ENCODE measurements around the gene PSMD14.

DNA sequence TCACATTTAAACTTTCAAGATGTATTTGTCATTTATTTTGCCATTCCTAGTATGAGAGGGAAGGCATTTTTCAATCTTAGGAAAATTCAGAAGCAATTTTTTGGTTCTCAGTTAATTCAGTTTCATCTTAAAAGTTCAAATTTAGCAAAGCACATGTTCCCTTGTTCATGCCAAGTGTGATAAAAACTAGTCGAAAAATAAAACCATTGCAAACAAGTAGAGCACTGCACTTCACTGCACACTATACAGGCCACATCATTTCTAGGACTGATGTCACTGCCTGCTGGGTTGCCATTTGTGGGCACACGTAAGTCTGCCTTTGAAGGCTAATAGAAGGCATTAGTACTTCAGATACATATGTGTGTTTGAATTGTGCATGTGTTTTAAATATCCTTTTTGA lies 122.2 kb downstream of the PSMD14 start:
- no peak for TF ChIP-seq EZH2 (IDR thresholded peaks at IDR 0.05; ENCODE audit: low read length, missing control alignments)
- TF ChIP-seq, protein P1, sequence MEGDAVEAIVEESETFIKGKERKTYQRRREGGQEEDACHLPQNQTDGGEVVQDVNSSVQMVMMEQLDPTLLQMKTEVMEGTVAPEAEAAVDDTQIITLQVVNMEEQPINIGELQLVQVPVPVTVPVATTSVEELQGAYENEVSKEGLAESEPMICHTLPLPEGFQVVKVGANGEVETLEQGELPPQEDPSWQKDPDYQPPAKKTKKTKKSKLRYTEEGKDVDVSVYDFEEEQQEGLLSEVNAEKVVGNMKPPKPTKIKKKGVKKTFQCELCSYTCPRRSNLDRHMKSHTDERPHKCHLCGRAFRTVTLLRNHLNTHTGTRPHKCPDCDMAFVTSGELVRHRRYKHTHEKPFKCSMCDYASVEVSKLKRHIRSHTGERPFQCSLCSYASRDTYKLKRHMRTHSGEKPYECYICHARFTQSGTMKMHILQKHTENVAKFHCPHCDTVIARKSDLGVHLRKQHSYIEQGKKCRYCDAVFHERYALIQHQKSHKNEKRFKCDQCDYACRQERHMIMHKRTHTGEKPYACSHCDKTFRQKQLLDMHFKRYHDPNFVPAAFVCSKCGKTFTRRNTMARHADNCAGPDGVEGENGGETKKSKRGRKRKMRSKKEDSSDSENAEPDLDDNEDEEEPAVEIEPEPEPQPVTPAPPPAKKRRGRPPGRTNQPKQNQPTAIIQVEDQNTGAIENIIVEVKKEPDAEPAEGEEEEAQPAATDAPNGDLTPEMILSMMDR (conservative IDR thresholded peaks at IDR 0.05 in 1 of 2, IDR thresholded peaks at IDR 0.05 in 1 of 2; ENCODE audit: low read depth in 1 of 2, low read length in 2 of 2), result no peak

Data from fibroblast of lung (primary cell).